LoVo (cell line): ENCODE results near the gene MACIR.
A peak's percentile ranks its signal among the peaks of the same experiment; 100 is the strongest.

ENCODE experiments used
- DNase-seq: peaks from one replicate; pipeline ENCODE4 v3.0.0-alpha.2; 2016; ENCODE audit warnings: low spot score

Gene MACIR

DNA sequence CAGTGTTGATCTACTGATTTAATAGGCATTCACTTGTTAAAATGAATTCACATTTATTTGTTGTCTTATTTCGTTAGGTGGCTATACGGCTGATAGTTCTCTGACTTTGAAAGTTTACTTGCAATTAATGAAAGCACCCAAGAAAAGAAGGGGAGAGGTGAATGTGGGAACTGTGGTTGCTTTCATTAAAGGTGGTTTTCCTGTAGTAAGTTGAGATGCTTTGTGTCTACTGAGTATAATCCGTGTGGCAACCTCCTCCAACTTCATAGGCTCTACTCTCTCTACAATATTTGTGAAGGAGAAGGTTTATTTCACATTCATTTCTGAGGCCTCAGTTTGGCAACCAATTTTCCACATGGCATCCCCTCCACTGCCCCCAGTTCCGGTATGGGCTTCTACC lies 12.8 kb upstream of the MACIR start:
- no peak for DNase-seq

DNA sequence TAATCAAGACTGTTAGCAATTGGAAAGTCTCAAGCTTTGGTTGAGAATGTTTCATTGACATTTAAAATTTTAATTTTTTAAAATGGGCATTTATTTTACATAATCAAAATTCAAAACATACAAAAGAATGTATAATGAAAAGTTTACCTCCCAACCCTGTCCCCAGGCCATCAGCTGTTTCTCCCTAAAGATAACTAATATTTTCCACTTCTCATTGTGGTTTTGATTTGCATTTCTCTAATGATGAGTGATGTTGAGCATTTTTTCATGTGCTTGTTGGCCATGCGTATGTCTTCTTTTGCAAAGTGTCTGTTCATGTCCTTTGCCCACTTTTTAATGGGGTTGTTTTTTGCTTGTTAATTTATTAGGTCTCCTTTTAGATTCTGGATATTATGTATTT lies 11.4 kb upstream of the MACIR start:
- no peak for DNase-seq

DNA sequence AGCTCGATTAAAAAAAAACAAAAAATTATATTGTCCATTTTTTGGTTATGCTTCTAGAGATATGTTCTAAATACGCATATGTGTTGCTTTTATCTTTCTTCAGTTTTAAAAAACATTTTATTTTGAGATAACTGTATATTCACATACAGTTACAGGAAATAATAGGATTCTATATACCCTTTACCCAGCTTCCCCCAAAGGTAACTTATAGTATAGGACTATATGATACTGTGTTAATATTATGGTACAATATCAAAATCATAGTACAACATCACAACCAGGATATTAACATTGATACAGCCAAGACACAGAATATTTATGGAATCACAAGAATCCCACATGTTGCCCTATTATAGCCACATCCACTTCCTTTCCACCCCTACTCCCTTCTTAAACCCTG lies 9.5 kb upstream of the MACIR start:
- no peak for DNase-seq

DNA sequence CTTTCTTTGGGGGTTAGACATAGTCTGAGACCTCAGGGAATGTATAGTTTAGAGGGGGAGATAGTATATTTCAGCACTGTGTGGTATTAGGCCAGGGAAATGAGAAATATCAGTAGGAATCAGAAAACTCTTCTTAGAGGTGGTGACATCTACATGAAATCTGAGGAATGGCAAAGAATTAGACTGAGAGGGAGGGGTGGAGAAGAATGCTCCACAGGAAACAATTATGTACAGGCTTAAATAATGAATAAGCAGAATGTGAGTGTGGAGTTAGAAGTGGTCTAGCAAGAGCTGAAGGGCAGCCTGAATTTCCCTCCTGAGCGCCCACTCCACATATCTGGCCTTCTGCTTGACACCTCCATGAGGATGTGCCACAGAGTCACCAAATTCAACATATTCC lies 3.6 kb upstream of the MACIR start:
- no peak for DNase-seq

DNA sequence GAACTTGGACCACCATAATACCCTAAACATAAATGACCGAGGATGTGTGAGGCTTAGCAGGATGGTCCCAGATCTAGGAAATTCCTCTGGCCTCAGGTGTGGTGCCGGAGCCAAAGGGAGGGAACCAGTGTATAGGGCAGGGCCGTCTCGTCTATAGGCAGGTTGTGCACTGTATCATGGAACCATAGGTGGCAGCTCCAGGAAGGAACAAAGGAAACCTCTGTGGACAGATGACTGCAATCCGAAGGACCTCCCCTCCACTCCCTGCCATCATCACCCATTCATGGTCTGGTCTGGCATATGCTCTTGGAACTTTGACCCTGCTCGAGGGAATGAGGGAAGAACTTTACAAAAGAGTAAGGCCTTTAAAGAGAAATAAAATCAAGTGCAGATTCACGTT lies 2.9 kb upstream of the MACIR start:
- no peak for DNase-seq

DNA sequence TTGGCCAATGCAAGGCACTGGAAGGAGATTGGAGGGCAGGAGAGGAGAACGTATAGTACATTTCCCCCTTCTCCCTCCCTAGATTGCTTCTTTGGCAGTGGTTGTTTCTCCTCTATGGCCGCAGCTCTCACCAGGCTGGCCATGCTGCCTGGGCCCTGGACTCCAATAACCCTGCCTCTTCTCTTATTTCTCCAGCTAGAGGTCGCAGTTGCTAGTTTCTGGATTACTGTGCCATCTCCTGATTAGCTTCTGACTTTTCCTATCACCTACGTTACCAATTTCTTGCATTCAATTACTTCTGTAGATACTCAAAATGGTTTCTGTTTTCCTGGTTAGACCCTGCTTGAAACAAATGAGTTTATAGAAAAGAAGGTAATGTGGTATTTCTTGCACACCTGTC lies 2.4 kb upstream of the MACIR start:
- DNase-seq = no peak

DNA sequence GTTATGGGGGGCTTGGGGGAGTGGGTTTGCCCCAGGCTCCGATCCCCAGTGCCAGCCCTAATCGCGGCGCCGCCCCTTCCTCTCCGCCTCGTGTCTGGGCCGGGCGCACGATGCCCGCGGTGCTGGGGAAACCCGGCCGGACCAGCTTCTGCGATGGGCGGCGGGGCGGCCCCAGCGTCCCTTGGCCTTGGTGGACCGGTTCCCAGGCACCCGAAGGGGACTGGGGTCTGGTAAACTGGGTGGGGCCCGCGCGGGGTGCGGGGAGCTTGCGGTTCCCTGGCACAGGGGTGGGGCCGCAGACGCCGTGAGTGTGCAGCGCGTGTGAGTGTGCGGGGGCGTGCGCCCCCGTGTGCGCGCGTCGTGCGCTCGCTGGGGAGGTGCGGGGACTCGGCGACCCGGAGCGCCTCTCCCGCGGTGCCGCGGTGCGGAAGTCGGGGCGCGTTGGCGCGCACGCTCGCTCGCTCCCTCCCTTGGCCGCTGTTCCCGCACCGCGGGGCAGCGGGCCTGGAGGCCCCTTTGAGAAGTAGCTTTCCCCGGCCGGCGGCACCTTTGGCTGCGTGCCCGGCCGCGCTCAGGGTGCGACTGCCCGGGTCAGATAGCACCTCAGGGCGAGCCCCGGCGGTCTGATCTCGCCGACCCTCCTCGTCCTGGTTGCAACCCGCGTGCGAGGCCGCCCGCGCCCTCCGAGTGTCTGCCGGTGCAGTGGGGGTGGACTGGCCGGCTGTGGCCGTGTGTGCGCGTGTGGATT lies 568 bp downstream of the MACIR start:
- DNase-seq = peak; percentile 57

DNA sequence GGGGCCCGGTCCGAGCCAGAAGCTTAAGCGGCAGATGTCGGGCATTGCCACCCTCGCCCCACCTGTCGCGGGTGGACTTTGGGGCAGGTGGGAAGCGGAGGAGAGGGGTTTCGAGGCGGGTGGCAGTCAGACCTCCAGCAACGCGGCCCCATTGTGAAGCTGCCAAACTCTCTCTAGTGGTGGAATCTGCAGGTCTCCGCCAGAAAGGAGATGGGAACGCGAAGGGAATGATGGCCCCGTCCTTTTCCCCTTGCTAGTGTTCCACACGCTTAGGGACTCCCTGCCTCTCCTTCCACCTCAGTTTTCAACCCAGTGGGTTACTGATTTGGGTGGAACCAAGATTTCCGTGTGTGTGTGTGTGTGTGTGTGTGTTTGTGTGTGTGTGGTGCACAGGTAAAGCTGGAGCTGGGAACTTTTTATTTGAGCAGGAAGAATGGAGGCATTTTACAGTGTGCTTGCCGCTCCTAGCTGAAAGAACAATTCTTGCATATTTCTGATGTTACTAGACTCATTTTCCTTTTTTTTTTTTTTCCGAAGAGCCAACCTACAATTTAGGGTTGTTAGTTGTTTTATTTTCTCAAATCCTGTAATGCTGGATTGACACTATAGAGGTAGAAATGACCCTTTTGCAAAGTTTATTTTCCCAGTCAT lies 1.3 kb downstream of the MACIR start:
- peak; percentile 48 for DNase-seq

DNA sequence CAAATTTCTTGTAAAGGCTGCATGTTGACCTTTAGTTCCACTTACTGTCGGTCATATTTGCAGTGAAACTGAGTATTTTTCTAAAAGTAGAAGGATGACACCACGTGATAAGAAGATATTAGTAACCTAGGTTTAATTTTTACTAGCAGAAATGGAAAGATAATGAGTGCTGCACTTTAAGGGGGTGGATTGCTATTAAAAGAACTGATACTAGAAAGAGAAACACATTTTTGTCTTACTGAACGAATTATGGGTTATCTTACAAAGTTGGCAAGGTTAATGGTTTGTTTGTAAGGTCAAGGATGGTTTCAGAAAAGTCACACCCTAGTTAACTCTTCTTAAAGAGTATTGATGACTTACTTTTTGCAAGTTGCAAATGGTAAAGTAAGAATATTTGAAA lies 2.4 kb downstream of the MACIR start:
- no peak for DNase-seq

DNA sequence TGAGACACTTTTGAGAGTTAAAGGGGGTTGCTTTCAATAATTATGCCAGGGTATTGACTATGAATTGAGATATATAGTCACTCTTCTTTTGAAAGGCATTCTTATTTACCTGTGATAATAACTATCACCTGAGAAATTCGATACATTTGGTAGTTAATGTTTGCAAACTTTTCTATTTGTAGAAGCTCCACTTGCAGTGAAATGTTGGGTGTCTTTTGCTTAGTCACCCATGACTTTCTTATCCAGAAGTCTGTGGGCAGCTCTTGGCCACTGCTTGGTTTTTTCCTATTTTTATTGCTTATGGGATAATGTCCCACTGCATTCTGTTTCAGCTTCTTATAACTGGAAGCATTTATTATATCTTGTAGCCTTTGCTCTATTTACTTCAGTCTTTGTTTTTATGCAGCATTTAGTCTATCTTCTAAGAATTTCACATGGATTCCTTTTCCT lies 3.9 kb downstream of the MACIR start:
- no peak for DNase-seq

DNA sequence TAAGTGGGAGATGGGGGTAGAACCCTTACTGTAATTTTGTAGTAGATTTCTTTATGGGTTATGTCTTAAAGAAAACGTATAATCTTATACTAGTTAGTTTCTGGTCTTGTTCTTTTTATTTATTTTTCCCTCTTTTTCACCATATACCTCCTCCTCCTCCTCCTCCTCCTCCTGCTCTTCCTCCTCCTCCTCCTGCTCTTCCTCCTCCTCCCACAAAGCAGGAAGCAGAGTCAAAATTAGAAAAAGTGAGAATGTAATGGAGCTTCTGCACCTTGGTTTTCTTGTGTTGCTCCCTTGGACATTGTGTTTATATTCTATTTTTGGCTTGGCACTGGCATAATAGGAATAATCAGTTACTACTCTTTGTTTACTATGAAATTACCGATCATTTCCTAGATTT lies 4.5 kb downstream of the MACIR start:
- no peak for DNase-seq

DNA sequence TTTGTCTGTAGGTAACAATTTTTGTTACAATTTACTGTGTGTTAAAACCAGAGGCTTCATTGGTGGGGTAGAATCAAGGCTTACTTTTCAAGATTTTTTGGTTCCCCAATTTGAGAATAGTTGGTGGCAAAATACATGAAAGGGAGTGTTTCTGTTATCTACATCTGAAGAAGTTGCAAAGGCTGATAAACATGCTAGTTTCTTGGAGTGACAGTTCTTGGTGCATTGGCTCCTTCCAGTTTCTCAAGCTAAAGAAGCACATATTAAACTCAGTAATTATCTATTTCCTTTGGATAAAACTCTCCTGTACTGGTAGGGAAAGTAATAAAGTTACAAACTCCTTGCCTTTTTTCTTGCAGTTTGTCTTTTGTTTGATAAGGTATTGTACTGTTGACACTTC lies 5.9 kb downstream of the MACIR start:
- no peak for DNase-seq

DNA sequence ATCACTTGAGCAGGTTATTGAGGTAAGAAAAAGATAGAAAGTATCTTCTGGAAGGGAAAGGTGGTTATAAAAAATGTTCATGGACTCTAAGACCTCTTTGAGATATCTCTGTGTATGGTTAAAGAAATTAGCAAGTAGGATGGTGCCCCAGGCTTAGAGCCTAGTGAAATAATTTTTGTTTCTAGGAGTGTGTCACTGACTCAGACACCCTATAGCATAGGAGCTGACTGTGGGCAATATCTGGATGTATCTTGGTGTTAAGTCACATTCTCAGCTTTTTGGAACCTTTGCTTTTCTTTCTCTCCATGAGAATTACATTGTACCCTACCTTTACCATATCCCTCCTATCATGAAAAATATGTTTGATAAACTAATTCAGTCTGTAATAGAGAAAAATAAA lies 12.0 kb downstream of the MACIR start:
- no peak for DNase-seq

DNA sequence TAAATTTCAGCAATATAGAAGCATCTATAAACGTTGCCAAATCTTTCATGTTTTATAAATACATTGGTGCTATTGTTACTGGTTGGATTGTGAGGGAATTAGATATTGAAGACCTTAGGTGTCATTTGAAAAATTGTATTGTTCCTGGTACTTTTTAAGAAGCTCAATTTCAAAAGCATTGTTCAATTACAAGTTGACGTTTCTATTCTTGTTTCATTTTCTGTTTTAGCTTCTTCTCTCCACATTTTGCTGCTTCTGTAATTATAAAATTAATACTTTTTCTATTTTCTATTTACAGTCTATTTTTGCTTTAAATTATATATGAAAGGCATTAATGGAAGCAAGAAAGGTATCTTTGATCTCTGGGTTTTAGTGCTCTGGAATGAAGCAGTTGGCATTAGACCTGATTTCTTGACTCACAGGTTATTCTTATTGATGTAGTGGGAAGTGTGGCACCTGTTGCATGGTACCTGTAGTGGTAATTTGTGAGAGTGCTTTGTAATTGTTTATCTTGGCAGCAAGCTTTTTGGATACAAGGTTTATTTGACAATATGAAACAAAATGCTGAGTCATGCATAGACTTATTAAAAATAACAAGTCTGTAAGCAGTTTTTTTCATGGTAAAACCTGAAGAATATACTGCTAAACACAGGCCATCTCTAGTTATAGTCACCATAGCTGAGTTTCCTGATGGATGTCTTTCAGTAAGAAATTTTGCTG lies 13.2 kb downstream of the MACIR start:
- DNase-seq = peak; percentile 53

DNA sequence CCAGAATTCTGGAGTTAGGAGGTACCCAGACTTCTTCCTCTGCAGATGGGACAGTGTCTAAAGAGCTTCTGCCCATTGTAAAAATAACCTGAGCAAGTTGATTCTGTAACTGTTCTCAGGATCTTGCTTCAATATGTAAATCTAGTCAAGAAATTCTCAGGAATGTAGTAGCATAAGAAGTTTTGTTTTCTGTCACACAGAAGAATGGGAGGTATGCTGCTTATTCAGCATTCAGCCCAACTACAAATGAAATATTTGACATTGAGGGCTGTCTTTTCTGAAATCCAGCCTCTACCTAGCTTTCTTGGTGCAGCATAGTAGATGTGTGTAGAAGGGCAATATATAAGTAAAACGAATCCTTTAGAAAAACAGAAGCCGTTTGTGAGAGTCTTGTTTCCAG lies 13.8 kb downstream of the MACIR start:
- no peak for DNase-seq

DNA sequence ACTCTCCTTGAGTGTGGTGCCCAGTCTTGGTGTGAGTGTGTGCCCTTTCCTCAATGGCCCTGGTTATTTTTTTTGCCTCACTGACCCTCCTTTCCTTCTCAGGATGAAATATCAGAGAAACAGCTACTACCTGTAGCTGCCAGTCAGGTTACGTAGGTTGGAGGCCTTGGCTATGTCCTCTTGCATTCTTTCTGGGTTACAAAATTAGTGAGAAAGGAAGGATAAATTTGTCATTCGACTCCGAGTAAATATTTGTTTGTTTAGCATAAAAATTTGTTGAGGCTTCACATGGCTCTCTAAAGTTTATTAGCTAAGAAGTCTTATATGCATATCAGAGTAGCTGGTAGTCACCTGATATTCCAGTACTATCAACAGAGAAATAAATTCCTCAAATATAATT lies 15.4 kb downstream of the MACIR start:
- no peak for DNase-seq

DNA sequence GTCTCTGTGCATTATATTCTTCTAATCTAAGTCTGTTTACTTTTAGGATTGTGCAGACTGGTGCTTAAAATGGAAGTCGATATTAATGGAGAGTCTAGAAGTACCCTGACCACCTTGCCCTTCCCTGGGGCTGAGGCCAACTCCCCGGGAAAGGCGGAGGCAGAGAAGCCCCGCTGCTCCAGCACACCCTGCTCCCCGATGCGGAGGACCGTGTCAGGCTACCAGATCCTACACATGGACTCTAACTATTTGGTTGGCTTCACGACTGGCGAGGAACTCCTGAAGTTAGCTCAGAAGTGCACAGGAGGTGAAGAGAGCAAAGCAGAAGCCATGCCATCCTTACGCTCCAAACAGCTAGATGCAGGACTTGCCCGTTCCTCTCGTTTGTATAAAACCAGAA lies 17.3 kb downstream of the MACIR start:
- no peak for DNase-seq

DNA sequence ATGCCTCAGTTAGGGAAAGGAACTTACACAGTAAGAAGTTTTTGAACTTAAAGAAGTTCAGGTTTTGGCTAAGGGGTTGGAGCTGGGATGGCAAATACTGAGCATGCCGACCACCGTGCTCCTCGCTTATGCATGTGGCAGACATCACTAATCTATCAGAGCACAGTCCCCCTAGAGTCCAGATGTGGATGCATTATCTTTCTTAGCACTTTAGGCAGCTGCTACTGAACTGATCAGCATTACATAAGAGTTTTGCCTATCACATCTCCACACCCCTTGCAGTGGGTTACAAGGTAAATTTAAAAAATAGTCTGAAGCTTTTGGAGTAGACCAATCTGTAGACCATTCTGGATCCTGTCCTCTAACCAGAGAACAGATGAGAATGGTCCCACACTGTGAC lies 22.4 kb downstream of the MACIR start:
- no peak for DNase-seq

DNA sequence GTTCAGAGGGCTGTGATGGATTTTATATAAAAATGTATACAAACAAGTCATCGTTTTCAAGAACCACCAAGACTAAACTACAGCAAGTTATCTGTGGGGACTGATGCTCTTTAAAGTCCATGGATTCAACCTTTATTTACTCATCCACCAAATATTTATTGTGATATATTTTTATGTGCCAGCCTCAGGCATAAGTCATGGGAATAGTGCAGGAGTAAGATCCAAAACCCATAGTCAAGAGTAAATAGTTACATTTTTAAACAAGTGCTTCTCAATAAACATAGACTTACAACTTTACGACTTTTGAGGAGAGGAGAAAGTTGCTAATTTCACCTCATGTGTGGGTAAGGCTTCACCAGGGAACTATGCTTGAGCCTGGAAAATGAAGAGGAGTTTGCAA lies 24.6 kb downstream of the MACIR start:
- DNase-seq = no peak

DNA sequence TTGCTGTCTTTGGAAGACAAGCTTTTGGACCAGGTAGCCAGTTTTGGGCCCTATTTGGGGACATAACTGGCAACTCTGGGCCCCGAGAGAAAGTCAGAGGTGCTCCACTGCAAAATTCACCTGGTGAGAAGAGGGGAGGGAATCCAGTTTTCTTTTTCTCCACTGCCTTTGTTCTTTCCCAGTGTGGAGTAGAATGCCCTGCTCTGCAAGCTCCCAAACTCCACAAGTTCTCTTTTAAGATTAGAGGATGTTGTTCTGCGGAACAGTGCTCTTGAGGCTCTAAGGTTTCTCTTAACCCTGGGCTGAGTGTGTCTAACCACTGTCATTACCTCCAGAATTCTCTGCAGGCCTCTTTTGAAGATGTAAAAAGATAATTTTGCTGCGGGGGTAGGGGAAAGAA lies 25.3 kb downstream of the MACIR start:
- DNase-seq = no peak

DNA sequence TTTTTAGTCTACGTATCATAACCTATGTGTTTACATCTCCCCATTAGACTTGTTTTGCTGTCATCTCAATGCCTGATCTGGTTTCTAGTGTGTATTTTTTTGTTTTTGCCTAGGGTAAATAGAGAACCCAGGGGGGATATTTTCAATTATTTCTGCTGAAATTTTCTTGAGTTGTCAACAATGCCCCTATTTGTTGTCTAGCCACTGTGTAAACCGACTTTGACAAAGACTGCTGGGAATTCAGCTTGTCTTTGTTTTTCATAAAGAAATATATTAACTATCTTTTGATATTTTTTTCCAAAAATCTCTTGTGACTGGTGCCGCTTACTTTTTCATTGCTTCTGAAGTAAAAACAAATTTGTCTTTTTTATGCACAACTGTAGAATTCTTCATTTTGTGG lies 28.1 kb downstream of the MACIR start:
- DNase-seq = no peak

DNA sequence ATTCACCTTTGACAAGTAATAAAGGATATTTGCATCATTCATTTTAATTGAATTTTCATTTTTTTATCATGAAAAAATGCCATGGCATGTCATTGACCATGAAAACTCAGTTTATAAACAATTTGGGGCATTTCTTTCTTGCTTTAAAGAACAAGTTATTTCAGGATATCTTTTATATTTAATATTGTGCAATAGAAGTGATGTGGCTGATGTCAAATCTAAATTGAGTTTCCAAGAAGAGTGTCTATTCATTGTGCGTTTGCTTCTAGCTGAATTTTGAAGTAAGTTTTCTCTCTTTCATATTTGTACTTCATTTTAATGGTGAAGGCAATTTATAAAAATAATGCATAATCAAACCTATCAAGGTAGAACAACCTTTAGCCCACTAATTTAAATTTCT lies 30.5 kb downstream of the MACIR start:
- DNase-seq = no peak

DNA sequence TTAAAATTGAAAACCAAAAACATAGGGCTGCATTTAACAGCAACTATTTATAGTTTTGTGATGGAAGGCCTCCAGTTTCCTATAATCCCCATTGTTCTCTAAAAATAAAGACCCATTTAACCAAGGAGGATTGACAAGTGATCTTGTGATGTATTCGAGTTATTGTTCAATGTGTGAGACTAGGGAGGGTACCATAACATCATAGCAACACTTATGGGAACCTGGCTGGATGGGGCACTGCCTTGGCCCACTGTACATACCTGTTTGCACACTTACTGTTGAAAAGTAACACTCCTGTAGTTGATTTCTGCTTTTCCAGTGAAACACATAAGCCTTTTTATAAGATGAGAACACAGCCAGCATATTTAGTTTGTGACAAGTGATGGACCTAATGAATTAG lies 32.3 kb downstream of the MACIR start:
- no peak for DNase-seq
